DMS 273 treated with DMSO at 0.1 percent for 48 hours (cell line): ENCODE data around the gene SH3D21.

Experiments used
- DNase-seq: peaks from one replicate; lab custom pipeline; 2025; lab: John Stamatoyannopoulos, UW

Gene SH3D21

GRCh38 chr1:36306210-36306901 lies at the start of gene SH3D21:
Gene SH3D21 (plus strand): TSS chr1:36306368. CDS start chr1:36306421, 53 bp downstream.
- no peak for DNase-seq

GRCh38 chr1:36256558-36257374 lies 49.4 kb upstream of the SH3D21 start:
- DNase-seq: no peak

GRCh38 chr1:36257375-36257767 lies 48.8 kb upstream of the SH3D21 start:
- no peak for DNase-seq

GRCh38 chr1:36258960-36259344 lies 47.2 kb upstream of the SH3D21 start:
- no peak for DNase-seq

- no peak for DNase-seq
Observed at GRCh38 chr1:36268981-36269380, 37.2 kb upstream of the SH3D21 start.

- DNase-seq: no peak
Observed at GRCh38 chr1:36269408-36269838, 36.7 kb upstream of the SH3D21 start.

GRCh38 chr1:36273024-36273423 lies 33.1 kb upstream of the SH3D21 start:
- DNase-seq: no peak

GRCh38 chr1:36274201-36274600 lies 32.0 kb upstream of the SH3D21 start:
- DNase-seq: no peak

GRCh38 chr1:36276688-36277087 lies 29.5 kb upstream of the SH3D21 start:
- no peak for DNase-seq

- DNase-seq: no peak
Observed at GRCh38 chr1:36279110-36279788, 26.9 kb upstream of the SH3D21 start.

- no peak for DNase-seq
Observed at GRCh38 chr1:36279789-36280296, 26.3 kb upstream of the SH3D21 start.

- no peak for DNase-seq
Observed at GRCh38 chr1:36284061-36284460, 22.1 kb upstream of the SH3D21 start.

GRCh38 chr1:36284517-36284916 lies 21.7 kb upstream of the SH3D21 start:
- no peak for DNase-seq

- DNase-seq: peak; percentile 62
Observed at GRCh38 chr1:36285443-36286101, 20.6 kb upstream of the SH3D21 start.

GRCh38 chr1:36286802-36287201 lies 19.4 kb upstream of the SH3D21 start:
- DNase-seq: no peak

GRCh38 chr1:36287595-36287994 lies 18.6 kb upstream of the SH3D21 start:
- no peak for DNase-seq

- DNase-seq: no peak
Observed at GRCh38 chr1:36295390-36295789, 10.8 kb upstream of the SH3D21 start.

GRCh38 chr1:36297062-36297461 lies 9.1 kb upstream of the SH3D21 start:
- no peak for DNase-seq

GRCh38 chr1:36298640-36299039 lies 7.5 kb upstream of the SH3D21 start:
- no peak for DNase-seq

GRCh38 chr1:36300526-36300925 lies 5.6 kb upstream of the SH3D21 start:
- DNase-seq: no peak

GRCh38 chr1:36301220-36301619 lies 4.9 kb upstream of the SH3D21 start:
- DNase-seq: no peak

- DNase-seq: no peak
Observed at GRCh38 chr1:36303244-36303643, 2.9 kb upstream of the SH3D21 start.
